ENCODE data around the gene SPN.

GRCh38 chr16:29710227-29711219 is 47.5 kb downstream of the SPN start:
- TF ChIP-seq CTCF (IDR thresholded peaks at IDR 0.05) (peak; percentile 64), POLR2AphosphoS5 (IDR thresholded peaks at IDR 0.05; ENCODE audit: low read depth, low read length) (no peak)

Data from SK-N-SH (cell line).